Fibroblast of skin of right quadriceps (primary cell): ENCODE data around the gene CHCHD6.

Source experiments
- DNase-seq: peaks from one replicate; pipeline ENCODE4 v3.0.0-alpha.2; 2013

Gene CHCHD6

DNA sequence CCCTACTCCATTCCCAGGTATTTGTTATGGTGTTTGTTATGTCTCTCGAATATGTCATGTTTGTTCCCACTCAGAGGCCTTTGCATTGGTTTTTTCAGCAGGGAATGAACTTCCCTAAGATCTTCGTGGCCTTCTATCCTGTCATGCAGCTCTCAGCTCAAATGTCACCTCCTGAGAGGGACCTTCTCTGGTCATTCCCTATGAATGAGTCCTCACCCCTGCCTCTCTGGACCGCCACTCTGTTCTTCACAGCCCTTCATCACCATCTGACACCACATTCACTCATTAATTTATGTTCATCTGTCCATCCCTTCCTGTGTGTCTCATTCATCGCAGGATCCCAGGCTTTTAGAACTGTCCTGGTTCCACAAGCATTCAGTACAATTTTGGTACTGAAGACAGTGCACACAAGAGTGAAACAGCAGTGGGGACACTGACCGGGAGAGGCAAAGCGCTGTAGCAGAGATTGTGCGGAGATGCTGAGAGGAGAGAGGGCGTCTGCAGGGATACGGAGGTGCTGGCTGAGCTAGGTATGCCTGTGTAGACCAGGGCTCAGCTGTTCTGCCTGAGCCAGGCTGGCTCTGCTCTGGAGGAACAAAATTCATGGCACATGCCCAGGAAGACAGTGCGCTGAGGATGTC lies 132.3 kb downstream of the CHCHD6 start:
- no peak for DNase-seq

- no peak for DNase-seq
Measured at GRCh38 chr3:126837773-126838172, 133.7 kb downstream of the CHCHD6 start.

- peak; percentile 19 for DNase-seq
Measured at GRCh38 chr3:126845920-126846715, 142.1 kb downstream of the CHCHD6 start.

DNA sequence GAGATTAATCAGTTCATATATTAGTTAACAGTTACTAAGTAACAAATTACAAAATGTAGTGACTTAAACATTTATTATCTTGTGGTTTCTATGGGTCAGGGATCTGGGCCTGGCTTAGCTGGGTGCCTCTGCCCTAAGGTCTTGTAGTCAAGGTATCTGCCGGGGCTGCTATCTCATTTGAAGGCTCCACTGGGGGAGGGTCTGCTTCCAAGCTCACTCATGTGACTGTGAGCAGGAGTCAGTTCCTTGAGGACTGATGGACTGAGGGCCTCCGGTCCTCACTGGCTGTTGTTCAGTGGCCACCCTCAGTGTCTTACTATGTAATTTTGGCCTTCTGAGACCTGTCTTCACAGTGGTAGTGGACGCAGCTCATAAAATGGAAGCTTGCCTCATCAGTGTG lies 143.0 kb downstream of the CHCHD6 start:
- no peak for DNase-seq

- DNase-seq: no peak
Measured at GRCh38 chr3:126848991-126849390, 145.0 kb downstream of the CHCHD6 start.

GRCh38 chr3:126849768-126850167 lies 145.7 kb downstream of the CHCHD6 start:
- no peak for DNase-seq

DNA sequence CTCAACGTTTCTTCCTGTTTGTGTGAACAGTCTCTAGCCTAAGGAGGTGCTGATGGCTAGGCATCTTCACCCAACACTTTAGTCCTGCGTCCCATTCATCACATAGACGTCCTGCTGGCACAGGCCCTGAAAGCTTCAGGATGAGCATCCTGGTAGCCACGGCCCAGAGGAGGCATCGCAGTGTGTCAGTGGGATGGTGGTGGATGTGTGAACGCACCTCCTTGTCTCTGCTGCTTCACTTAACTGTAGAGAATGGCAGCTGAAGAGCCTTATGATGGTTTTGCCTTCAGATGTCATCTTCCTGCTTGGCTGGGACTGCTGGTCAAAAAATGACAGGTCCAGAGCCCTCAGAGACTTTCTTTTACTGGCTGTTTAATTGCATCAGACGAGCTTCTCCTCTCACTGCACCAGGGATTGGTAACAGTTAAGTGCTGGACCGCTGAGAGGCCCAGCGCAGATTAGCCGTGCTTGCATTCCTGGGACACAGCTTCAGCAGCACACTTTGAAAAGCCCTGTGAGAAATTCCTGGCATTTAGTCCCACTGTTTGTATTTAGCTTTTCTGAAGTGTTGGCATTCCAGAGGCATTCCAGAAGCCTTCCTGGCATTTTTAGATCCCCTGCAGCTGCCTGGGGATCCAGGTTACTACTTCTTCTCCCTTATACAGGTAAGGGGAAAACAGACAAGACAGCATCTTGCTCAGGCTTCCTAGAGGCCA lies 146.5 kb downstream of the CHCHD6 start:
- DNase-seq: peak; percentile 82

DNA sequence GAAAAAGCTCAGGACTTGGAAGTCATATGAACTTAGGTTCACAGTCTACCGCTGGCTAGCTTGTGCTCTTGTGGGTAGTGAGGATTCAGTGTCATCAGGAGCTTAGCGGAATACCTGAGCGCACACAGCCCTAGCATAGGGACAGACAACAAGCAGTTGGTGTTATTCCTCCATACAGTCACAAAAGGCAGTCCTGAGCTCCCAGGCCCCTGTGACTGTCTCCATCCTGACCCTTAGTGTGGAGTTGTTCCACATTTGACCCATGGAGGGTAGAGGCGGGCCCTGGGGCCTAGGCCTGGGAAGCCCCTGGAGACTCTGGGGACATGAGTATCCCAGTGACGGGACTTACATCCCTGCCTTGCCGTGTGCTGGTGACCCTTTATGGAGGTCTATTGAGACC lies 147.3 kb downstream of the CHCHD6 start:
- DNase-seq: no peak

DNA sequence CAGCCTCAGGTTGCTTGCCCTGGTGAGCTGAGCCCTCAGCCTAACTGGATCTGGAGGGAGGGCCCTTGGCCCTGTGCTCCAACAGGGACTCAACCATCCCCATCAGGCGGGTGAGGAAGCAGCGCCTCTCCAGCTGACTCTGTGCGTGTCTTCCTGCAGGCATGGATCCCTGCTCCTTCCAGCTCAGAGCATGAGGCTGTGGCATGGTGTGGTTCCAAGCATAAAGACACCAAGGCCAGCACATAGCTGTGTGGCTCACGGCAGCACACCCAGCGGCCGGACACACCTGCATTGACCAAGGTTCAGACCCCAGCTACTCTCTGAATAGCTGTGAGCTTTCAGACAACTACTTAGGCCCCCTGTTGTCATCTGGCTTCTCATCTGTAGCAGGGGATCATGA lies 147.9 kb downstream of the CHCHD6 start:
- DNase-seq: no peak

GRCh38 chr3:126852511-126852910 lies 148.5 kb downstream of the CHCHD6 start:
- DNase-seq: no peak

GRCh38 chr3:126854666-126855065 lies 150.6 kb downstream of the CHCHD6 start:
- DNase-seq: no peak

DNA sequence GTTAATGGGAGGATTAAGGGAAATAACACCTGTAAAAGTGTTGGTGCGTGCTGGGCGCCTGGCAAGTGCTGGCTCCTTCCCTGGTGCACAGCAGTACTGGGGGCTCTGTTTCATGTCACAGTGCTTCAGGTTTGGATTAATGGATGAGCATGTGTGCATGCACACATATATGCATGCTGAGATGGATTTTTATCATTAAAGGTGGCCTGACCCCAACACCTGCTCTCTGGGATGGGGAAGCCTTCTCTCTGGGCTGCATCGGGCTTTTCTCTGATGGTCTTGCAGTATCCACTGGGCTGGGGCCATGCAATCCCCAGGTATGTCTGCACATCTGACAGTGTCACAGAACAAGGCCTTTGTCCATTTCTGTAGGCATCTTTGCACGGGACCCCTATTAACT lies 151.3 kb downstream of the CHCHD6 start:
- DNase-seq: no peak

GRCh38 chr3:126857928-126858327 lies 153.9 kb downstream of the CHCHD6 start:
- DNase-seq: no peak

- no peak for DNase-seq
Measured at GRCh38 chr3:126858401-126858800, 154.4 kb downstream of the CHCHD6 start.

DNA sequence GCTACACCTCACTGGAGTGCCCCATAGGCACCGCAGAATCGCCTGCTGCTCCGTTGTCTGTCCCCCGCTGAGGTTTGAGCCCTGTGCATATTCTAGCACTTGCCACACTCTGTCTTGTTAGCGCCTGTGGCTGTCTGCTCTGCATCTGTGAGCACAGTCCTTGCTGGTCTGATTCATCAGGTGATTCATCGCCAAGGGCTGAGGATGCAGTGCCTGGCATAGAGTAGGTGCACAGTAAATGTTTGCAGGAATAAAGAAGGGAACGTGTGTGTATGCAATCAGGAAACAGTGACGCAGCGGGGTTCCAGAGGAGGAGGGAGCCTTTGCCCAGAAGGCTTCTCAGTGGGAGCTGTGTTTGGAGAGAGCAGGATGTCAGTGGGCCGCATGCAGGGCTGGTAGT lies 154.8 kb downstream of the CHCHD6 start:
- DNase-seq: peak; percentile 91

DNA sequence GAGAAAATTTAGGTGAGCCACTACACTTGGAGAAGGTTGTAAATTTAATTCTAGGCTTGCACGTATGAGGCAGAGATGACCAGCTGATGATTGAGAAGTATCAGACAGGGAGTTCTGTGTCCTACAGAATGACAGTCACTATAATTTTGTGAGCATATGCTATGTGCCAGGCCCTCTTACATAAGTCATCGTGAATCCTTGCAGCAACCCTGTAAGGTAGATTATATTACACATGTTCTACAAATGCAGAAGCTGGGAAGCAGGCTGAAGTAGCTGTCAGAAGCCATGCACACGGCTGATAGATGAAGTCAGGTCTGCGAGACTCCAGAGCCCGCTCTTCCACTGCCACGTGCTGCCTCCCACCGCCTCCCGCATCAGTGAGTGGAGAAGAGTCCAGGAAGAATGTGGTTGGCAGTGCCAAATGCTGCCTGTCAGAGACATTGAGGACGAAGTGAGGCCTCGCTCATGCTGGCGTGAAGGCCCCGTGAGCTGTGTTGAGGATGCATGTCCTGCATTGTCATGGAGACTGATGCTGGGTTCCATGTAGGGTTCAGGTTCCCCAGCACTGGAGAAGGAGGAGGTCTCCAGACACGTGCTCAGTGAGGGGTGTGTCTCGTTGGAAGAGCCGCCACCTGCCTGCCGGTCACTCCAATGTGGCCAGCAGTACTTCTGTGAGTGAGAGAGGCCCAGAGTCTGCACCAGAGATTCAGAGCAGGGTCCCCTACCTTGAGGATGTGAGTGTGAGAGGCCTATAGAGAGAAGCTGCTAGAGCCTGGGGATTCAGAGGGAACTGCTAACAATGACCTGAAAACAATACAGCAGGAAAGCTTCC lies 155.6 kb downstream of the CHCHD6 start:
- DNase-seq: no peak

- no peak for DNase-seq
Measured at GRCh38 chr3:126865736-126866135, 161.7 kb downstream of the CHCHD6 start.

GRCh38 chr3:126866175-126866759 lies 162.2 kb downstream of the CHCHD6 start:
- no peak for DNase-seq

GRCh38 chr3:126867190-126867862 lies 163.3 kb downstream of the CHCHD6 start:
- DNase-seq: no peak

DNA sequence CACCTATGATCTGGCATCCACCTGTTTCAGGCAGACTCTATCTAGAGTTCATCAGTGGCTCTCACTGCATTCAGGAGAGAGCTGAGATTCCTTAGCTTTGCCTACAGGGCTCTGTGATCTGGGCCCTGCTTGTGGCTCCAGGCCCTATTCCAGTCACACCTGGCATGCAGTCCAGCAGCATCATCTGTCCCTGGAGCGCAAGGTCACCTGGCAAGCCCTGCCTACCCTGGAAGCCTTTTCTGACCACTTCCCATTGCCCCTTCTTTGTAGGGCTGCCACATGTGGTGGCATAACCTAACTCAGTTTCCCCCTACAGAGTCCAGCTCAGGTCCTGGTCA lies 163.8 kb downstream of the CHCHD6 start:
- no peak for DNase-seq

DNA sequence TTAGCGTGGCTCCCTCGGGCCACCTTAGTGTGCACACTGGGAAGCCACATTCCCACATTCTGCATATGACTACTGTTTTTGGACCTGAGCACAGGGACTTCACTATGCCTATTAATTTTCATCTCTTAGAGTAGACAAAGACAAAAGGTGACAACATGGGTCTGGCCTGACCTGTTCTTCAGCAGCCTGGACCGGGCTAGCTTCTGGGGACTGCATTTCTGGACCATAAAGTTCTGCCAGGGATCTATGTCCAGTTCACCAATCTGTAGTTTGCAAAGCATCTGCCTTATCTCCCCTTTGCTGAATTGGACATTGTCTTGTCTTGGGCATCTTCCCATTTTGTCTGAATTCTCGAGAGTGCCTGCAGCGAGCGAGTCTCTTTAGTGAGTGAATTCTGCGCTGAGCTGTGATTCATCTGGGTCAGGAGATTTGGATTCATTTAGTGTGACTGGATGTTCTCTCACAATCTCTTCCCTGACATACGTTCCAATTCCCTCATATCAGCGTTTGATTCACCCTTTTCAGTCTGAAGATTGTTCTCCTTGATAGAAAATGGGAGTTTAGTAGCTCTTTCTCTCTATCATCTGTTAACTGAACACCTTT lies 166.7 kb downstream of the CHCHD6 start:
- DNase-seq: no peak
